ENCODE data around the gene YY1.
"Not testable (repeated sequence)": the region's sequence is repeated elsewhere in the genome, so short reads cannot be mapped to it uniquely, and the experiment has no call there.

GRCh38 chr14:100208136-100208535 lies 30.8 kb upstream of the YY1 start:
- TF ChIP-seq, protein P1, sequence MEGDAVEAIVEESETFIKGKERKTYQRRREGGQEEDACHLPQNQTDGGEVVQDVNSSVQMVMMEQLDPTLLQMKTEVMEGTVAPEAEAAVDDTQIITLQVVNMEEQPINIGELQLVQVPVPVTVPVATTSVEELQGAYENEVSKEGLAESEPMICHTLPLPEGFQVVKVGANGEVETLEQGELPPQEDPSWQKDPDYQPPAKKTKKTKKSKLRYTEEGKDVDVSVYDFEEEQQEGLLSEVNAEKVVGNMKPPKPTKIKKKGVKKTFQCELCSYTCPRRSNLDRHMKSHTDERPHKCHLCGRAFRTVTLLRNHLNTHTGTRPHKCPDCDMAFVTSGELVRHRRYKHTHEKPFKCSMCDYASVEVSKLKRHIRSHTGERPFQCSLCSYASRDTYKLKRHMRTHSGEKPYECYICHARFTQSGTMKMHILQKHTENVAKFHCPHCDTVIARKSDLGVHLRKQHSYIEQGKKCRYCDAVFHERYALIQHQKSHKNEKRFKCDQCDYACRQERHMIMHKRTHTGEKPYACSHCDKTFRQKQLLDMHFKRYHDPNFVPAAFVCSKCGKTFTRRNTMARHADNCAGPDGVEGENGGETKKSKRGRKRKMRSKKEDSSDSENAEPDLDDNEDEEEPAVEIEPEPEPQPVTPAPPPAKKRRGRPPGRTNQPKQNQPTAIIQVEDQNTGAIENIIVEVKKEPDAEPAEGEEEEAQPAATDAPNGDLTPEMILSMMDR (conservative IDR thresholded peaks at IDR 0.05; ENCODE audit: low read length): not testable (repeated sequence)
- TF ChIP-seq EZH2phosphoT487 (IDR thresholded peaks at IDR 0.05; ENCODE audit: borderline replicate concordance): not testable (repeated sequence)

Data from Loucy (cell line).